CD14-positive monocyte (primary cell): ENCODE data around the gene FAM53A. TPM values are rescaled to one million over a fixed set of nuclear protein-coding genes. Genes with fewer than 3 reads are reported as not detected.

Source experiments
- DNase-seq, 3 donors: peaks; one replicate each; pipeline ENCODE4 v3.0.0-alpha.2; 2011 to 2022
- H2AFZ ChIP-seq: 2 replicates; pipeline ENCODE4 v1.6.0; 2012; ENCODE audit warnings: mild to moderate bottlenecking, low read depth, low read length, inconsistent platforms; ENCODE audit not compliant: insufficient read depth, poor library complexity, severe bottlenecking
- H3K27ac ChIP-seq, 2 donors: 1 replicate in 1 of 2; 2 replicates in 1 of 2; pipeline ENCODE4 v1.5.1; 2012 to 2013; ENCODE audit warnings: low read length in 2 of 2, control low read depth in 1 of 2, inconsistent platforms in 1 of 2, low read depth in 1 of 2, mild to moderate bottlenecking in 1 of 2
- H3K27me3 ChIP-seq, 2 donors: one replicate each; pipeline versions ENCODE4 v1.6.0 to v1.6.1; 2011 to 2013; ENCODE audit warnings: low read length in 2 of 2; ENCODE audit not compliant: control insufficient read depth in 2 of 2, insufficient read depth in 2 of 2
- H3K36me3 ChIP-seq, 2 donors: replicated peaks in 1 of 2; 1 replicate in 1 of 2; 2 replicates in 1 of 2; pipeline versions ENCODE4 v1.5.1 to v1.6.1; 2012 to 2013; ENCODE audit warnings: low read length in 2 of 2, control low read depth in 1 of 2, inconsistent platforms in 1 of 2, mild to moderate bottlenecking in 1 of 2; ENCODE audit not compliant: insufficient read depth in 2 of 2, control insufficient read depth in 1 of 2
- H3K4me1 ChIP-seq, 2 donors: 1 replicate in 1 of 2; 2 replicates in 1 of 2; pipeline versions ENCODE4 v1.5.1 to v1.6.1; 2012 to 2013; ENCODE audit warnings: low read length in 2 of 2, control low read depth in 1 of 2, inconsistent platforms in 1 of 2, mild to moderate bottlenecking in 1 of 2, moderate library complexity in 1 of 2; ENCODE audit not compliant: insufficient read depth in 2 of 2, control insufficient read depth in 1 of 2
- H3K4me2 ChIP-seq: replicated peaks from 2 replicates; pipeline ENCODE3; 2012; ENCODE audit warnings: low read length, moderate library complexity, mild to moderate bottlenecking; ENCODE audit not compliant: poor library complexity, severe bottlenecking; ENCODE audit errors: extremely low read depth
- H3K4me3 ChIP-seq, 3 experiments: fragments of 200-600 bp in 1 of 3; sonication (generic) in 1 of 3; replicated peaks in 1 of 3; 1 replicate in 2 of 3; 2 replicates in 1 of 3; pipeline ENCODE4 v1.5.1; 2011 to 2013; ENCODE audit warnings: low read length in 3 of 3, mild to moderate bottlenecking in 3 of 3, control low read depth in 2 of 3, low read depth in 2 of 3, inconsistent platforms in 1 of 3, moderate library complexity in 1 of 3
- H3K79me2 ChIP-seq: 2 replicates; pipeline ENCODE4 v1.6.0; 2012; ENCODE audit warnings: mild to moderate bottlenecking, control low read depth, inconsistent platforms, low read length, moderate library complexity; ENCODE audit not compliant: insufficient read depth
- H3K9ac ChIP-seq: 2 replicates; pipeline ENCODE4 v1.6.0; 2017; ENCODE audit warnings: low read length, mild to moderate bottlenecking; ENCODE audit not compliant: insufficient read depth, poor library complexity, severe bottlenecking
- H3K9me3 ChIP-seq, 2 donors: replicated peaks in 1 of 2; 1 replicate in 1 of 2; 2 replicates in 1 of 2; pipeline versions ENCODE4 v1.5.1 to v1.6.1; 2012 to 2013; ENCODE audit warnings: low read length in 2 of 2, control low read depth in 1 of 2; ENCODE audit not compliant: control insufficient read depth in 1 of 2, insufficient read depth in 1 of 2
- H4K20me1 ChIP-seq: 2 replicates; pipeline ENCODE4 v1.6.0; 2012; ENCODE audit warnings: mild to moderate bottlenecking, low read length, control low read depth, moderate library complexity; ENCODE audit not compliant: insufficient read depth
- H3K27ac Mint-ChIP-seq, 7 donors: one replicate each; pipeline ENCODE4 v1.8.0; 2020; ENCODE audit warnings: mild to moderate bottlenecking in 7 of 7, mixed read lengths in 7 of 7, moderate library complexity in 6 of 7, inconsistent platforms in 2 of 7
- H3K27me3 Mint-ChIP-seq, 3 donors: one replicate each; pipeline ENCODE4 v1.8.0; 2021 to 2022; ENCODE audit warnings: low read depth in 3 of 3, mild to moderate bottlenecking in 3 of 3, mixed read lengths in 3 of 3, moderate library complexity in 3 of 3, inconsistent platforms in 1 of 3
- H3K36me3 Mint-ChIP-seq, 2 donors: one replicate each; pipeline ENCODE4 v1.8.0; 2020; ENCODE audit warnings: mixed read lengths in 2 of 2, inconsistent platforms in 1 of 2, mild to moderate bottlenecking in 1 of 2
- H3K4me1 Mint-ChIP-seq: one replicate; pipeline ENCODE4 v1.8.0; 2020; ENCODE audit warnings: mild to moderate bottlenecking, mixed read lengths
- H3K4me3 Mint-ChIP-seq, 2 donors: one replicate each; pipeline ENCODE4 v1.8.0; 2020; ENCODE audit warnings: mild to moderate bottlenecking in 2 of 2, mixed read lengths in 2 of 2, moderate library complexity in 1 of 2
- H3K9me3 Mint-ChIP-seq, 7 donors: one replicate each; pipeline ENCODE4 v1.8.0; 2020 to 2022; ENCODE audit warnings: mixed read lengths in 7 of 7, mild to moderate bottlenecking in 6 of 7, moderate library complexity in 6 of 7, inconsistent platforms in 2 of 7
- CTCF ChIP-seq: fragments of 200-600 bp; IDR thresholded peaks from one replicate; pipeline ENCODE4 v1.8.0; 2022; ENCODE audit warnings: antibody characterized with exemption, mild to moderate bottlenecking
- WGBS: methylation state at CpG from one replicate; pipeline ENCODE4 v1.1.5; 2013; ENCODE audit warnings: missing lambda C conversion rate; ENCODE audit not compliant: insufficient coverage; 5-methylcytosine and 5-hydroxymethylcytosine counted together
- intact Hi-C, 2 donors: fragments of 100-400 bp; cut with micrococcal nuclease; formaldehyde crosslinking; loops; one replicate each; pipeline versions ENCODE4 v1.15.0 to v1.15.1; 2023
- polyA plus RNA-seq, 3 donors: library from polyadenylated mRNA; depleted of rRNA in 1 of 3; unstranded in 2 of 3; stranded (reverse) in 1 of 3; fragments of 300-500 nt in 2 of 3; fragments of >200 nt in 1 of 3; fragmentation: Illumina TruSeq in 2 of 3; gene quantifications; 1 replicate in 2 of 3; 2 replicates in 1 of 3; pipeline ENCODE4 v1.2.3, GENCODE V29; 2012 to 2021

Gene FAM53A
- polyA plus RNA-seq, 3 donors: 0.40 to 0.82 (median 0.76) TPM

GRCh38 chr4:1728061-1728980 is 44.2 kb upstream of the FAM53A start:
- Mint-ChIP-seq H3K4me1 (peaks cover 65% of the 10 kb centered on the region), H3K9me3 (peaks cover 0 to 2% (median 0%) of the 10 kb centered on the region in 7 donors), H3K4me3 (peak overlapping the region in 1 of 2 donors; percentile 66), H3K27me3 (peaks cover 0 to 1% (median 0%) of the 10 kb centered on the region in 3 donors), H3K36me3 (peaks cover 56 to 77% of the 10 kb centered on the region in 2 donors), H3K27ac (peak overlapping the region; percentile 89 to 98 (median 94))
- Histone ChIP-seq H3K9ac (peak overlapping the region; percentile 60), H3K9me3 (no peaks in the 10 kb centered on the region), H2AFZ (no peak overlapping the region), H3K79me2 (peaks cover 97% of the 10 kb centered on the region), H3K27me3 (no peaks in the 10 kb centered on the region), H3K4me3 (peak overlapping the region in 1 of 3 experiments; percentile 80), H3K4me2 (peak overlapping the region; percentile 89), H3K4me1 (peaks cover 64 to 68% of the 10 kb centered on the region in 2 donors), H3K27ac (peak overlapping the region; percentile 68 to 96), H4K20me1 (peaks cover 47% of the 10 kb centered on the region), H3K36me3 (peaks cover 48 to 58% of the 10 kb centered on the region in 2 donors)
- no peak for DNase-seq
- no peak for TF ChIP-seq CTCF
- intact Hi-C loops: loop anchor here in 1 of 2 donors (5.0 to 10.0 kb wide), 3 partner anchors 126 to 286 kb away; partner anchors contain the start of gene LETM1
- WGBS: 96% methylated on average over 27 of the region's 31 CpGs
